AG20443 (cell line): Measurements from ENCODE around the gene PHF3.

Experiments used
- DNase-seq: peaks from one replicate; pipeline ENCODE4 v3.0.0; 2012; ENCODE audit warnings: low spot score, mixed read lengths

The PHF3 gene

GRCh38 chr6:63643862-63644261 lies 8.3 kb downstream of the PHF3 start:
- DNase-seq, result no peak

DNA sequence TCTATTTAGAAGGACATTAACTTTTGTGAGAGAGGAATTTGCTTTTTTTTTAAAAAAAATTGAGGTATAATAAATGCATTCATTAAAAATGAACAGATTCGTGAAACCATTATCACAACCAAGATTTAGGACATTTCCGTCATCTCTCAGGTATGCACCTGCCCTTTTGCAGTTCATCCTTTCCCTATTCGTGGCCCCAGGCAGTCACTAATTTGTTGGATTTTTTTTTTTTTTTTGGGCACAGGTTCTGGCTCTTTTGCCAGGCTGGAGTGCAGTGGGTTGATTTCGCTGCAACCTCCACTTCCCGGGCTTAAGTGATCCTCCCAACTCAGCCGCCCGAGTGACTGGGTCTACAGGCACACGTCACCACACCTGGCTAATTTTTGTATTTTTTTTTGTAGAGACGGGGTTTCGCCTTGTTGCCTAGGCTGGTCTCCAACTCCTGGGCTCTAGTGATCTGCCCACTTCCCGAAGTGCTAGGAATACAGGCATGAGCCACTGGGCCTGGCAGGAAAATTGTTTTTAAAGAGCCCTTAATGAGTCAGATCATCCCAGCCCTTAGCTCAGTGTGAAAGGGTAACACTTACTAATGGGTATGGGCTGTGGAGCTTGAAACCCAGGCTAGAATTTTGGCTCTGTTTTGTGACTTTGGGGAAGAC lies 9.2 kb downstream of the PHF3 start:
- peak; percentile 42 for DNase-seq

DNA sequence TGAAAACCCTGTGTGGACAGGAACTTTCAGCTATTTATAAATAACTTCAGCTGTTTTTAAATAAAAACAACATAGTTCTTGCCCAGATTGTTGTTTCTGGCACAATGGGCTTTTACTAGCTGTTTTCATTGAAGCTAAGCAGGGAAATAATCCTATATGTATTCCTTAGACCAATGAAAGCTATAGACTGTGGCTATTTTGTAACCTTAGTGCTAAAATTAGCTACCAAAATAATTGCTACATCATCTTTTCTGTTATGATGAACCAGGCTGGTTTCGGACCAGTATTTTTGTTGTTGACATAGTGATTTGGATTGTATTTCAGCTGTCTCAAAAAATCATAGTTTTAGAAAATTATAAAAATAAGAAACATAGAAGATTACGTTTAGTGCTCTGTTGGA lies 13.7 kb downstream of the PHF3 start:
- no peak for DNase-seq

DNA sequence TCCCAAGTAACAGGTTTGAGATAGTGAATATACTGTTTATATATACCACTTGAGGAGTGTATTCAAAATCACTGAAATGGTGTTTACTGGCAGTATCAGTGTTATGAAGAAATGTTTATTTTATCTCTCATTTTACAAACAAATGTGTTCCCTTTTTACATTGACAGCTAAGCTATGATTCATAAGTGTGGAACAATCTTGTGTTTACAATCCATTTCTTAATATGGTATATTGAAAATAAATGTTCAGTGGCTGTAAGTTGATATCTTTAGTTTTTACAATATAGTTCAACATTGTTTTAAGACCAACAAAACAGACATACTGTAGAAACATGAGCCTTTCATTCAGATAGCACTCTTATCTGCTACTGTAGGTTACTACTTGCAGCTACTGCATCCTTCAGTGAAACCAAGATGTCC lies 14.3 kb downstream of the PHF3 start:
- no peak for DNase-seq

GRCh38 chr6:63652980-63653379 lies 17.4 kb downstream of the PHF3 start:
- DNase-seq, result no peak

GRCh38 chr6:63660757-63661156 lies 25.2 kb downstream of the PHF3 start:
- no peak for DNase-seq

- DNase-seq, result no peak
Observed at GRCh38 chr6:63661769-63662168, 26.2 kb downstream of the PHF3 start.

DNA sequence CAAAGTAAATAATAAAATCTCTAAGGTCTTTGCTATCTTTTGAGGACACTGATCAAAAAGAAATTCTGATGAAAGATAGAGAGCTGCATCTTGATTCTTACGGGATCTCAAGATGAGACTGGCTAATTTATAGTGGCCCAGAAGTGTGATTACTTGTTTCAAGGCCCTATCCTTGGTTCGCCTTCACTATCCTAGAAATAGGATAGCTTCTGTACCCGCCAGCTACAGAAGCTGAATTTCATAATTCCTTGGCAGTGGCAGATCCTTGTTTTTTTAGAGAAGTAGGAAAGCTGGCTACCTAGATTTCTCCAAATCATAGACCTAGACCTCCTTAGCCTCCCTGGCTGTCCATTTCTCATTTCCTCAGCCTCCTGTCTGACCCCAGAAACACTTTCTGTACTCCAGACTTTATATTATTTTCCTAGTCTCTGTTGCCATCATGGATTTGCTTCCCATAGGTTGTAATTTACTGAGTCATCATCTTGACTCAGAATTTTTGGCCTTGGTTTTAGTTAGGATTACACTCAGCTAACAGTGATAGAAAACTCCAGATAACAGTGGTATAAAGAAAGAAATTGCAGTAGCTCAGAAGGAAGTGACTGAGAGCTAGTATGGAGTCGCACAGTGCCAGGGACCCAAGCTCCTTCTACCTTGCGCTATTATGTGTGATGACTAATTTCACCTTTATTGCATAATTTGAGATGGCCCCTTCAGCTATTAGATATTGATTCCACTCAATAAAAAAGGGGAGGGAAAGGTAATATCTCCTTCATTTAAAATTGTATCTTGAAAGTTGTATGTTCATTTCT lies 27.7 kb downstream of the PHF3 start:
- peak; percentile 49 for DNase-seq

DNA sequence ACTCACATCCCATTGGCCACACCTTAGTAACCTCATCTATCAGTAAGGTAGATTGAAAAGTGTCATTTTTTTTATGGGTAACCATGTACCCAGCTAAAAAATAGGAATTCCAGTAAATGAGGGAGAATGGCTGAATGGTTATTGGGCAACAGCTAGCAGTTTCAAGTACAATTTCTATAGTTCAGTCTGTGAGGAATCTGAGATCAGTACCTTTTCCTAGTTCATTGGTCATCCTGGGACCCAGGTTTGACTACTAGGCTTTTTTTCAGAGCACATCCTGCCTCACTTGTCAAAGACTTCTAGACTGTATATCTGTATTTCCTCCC lies 28.3 kb downstream of the PHF3 start:
- no peak for DNase-seq

DNA sequence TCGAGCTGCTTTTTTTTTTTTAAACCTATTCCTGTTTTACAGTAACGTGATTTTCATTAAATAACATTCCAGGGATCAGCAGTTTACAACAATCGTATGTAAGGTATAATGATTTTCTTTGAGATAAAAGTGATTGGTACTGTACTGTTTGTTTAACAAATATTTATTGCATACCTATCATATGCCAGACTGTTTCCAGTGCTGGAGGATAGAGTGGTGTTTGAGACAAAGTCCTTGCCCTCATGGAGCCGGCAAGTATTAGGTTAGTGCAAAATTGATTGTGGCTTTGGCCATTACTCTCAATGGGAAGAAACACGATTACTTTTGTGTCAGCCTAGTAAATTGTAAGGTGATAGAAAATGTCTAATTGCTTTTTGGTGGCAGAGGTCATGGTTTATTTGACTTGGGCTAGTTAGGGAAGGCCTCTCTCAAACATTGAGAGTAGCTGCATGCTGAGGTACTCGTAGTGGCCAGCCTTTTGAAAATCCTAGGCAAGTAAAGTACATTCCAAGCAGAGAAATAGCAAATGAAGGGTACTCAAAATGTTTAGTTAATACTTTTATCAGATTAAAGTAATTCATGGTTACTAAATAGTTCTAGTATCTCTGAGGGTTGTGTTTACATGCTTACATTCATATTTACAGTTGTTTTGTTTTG lies 35.6 kb downstream of the PHF3 start:
- no peak for DNase-seq

GRCh38 chr6:63672582-63673129 lies 37.1 kb downstream of the PHF3 start:
- no peak for DNase-seq

- no peak for DNase-seq
Observed at GRCh38 chr6:63673692-63674091, 38.1 kb downstream of the PHF3 start.

- DNase-seq, result no peak
Observed at GRCh38 chr6:63674635-63675034, 39.0 kb downstream of the PHF3 start.

DNA sequence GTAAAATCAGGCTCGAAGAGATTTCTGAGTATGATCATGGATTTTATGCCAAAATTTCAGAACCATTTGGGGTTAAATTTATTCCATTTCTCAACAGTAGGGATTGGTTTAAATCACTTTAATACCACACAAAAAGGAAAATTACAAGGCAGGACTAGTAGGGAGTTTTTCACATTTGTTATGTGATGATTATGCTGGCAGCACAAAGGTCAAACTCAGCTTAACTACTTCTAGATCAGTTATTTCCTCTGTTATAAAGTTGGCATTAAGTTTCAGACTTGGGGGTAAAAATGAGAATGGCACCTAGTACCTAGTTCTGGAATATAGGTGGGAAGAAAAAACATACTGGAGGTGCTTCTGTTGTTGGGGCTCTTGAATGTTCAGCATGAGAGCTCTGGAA lies 39.5 kb downstream of the PHF3 start:
- no peak for DNase-seq

DNA sequence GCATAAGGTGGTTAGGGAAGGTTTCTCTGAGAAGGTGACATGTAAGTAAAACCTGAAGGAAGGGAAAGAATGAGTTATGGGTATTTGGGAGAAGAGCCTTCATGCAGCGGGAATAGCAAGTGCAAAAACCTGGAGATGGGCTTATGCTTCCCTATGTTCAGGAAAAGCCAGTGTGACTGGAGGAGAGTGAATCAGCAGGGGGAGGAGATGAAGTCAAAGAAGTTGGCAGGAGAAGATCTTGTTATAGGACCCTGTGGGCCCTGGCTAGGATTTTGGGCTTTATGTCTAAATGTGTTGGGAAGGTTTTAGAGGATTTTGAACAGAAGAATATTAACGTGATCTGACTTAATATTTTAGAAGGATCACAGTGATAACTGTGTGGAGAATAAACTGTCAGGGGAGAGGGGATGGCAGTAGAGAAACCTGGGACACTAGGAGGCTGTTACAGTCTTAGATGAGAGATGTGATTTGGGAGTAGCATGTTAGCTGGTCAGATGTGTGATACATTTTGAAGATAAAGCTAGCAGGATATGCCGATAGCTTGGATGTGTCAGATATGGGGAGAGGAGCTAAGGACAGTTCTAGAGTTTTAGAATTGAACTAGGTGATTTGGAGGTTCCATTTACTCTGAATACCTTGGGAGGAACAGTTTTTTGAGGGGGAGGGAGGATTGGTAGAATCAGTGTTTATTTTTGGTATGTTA lies 41.0 kb downstream of the PHF3 start:
- no peak for DNase-seq

DNA sequence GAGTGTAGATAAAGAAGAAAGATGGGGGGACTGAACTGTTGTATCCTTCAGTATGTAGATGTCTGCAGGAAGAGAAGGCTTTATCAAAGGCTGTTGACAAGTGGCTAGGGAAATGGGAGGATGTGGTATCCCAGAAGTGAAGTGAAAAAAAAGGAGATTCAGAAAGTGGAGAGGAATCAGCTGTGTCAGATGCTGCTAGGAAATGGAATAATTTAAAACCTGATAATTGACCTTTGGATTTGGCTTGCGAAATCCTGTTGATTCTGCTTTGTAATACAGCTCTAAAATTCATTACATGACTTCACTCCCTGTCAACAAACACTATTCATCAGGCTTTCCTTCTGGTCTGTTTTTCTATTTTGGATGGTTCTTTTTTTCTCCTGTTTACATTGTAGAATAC lies 41.7 kb downstream of the PHF3 start:
- DNase-seq, result no peak

DNA sequence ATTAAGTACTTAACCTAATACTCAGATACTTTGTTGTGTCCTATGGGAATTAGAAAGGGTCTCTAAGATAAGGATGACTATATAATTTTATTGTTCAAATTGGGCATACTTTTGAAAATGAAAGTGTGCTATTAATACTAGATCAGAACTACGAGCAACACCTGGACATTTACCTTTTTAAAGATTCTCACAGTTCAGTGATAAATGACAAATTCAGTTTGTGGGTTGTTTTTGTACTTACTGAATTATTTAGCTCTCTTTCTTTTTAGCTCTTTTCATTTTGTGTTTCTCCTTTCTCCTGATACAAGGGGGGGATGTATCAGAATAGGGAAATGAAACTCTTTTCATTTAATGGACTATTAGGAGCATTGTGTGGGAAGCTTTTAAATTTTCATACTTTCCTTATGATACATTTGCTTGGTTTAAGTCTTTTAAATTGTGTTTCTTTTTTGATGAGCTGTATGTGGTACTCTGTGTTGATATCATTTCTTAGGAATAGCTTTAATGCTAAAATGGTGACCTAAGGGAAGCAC lies 47.5 kb downstream of the PHF3 start:
- no peak for DNase-seq

DNA sequence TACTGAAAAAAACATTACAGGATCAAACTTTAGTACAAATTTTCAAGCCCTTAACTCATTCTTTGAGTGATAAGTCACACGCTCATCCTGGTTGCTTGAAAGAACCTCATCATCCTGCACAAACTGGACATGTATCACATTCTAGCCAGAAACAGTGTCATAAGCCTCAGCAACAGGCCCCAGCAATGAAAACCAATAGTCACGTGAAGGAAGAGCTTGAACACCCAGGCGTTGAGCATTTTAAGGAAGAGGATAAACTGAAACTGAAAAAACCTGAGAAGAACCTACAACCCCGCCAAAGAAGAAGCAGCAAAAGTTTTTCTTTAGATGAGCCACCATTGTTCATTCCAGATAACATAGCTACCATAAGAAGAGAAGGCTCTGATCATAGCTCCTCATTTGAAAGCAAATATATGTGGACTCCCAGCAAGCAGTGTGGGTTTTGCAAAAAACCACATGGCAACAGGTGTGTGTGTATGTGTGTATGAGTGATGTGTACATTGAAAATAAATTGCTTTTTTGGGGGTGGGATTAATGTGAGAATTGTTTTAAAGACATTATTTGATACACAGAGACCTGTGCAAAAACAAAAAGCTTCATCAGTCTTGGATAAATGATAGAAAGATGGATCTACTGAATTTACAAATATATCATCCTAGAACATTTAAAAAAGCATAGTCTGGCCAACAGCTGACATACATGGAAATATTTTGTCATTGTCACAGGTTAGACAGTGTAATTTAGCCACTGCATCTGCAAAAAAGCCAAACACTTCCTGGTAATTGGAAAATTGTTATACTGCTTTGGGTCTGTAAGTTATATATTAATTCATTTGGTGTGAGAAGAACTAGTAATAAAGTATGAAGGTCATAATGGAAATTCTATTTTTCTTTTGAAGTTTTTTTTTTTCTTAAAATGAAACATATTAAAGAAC lies 50.1 kb downstream of the PHF3 start:
- no peak for DNase-seq

DNA sequence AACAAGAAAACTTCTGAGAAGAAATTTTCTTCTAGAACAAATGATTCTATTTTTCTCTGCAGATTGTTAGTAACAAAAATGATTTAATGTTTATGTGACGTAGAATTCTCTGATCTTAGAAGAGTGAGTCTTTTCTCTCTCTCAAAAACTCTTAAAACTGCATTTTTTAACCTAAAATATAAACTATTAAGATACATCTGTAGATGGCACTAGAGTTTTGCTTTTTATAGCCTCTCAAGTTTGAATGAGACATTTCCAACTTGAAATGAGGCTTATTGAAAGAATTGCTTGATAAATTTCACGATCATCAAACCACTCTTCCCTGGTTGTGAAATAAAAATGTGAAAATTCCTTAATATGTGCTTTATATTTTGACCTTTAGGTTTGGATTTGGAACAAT lies 53.8 kb downstream of the PHF3 start:
- DNase-seq, result no peak

- no peak for DNase-seq
Observed at GRCh38 chr6:63690221-63690620, 54.6 kb downstream of the PHF3 start.

DNA sequence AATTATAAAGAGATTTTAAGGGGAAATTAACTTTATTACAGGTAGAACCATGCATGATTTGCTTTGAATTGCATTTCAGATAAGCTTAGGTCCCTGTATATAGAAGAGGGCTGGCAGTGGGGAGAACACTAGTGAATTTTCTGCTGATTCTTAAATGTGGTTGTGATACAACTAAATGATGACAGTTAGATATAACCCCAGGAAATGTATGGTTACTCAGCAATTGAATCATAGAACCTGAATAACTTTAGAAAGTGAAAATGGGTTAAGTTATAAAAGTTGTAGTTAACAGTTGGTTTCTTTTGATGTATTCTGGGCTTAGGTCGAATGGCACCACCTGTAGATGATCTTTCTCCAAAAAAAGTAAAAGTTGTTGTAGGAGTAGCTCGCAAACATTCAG lies 70.1 kb downstream of the PHF3 start:
- no peak for DNase-seq
